ENCODE measurements around the gene COL6A5.
"Not testable (repeated sequence)": the region's sequence is repeated elsewhere in the genome, so short reads cannot be mapped to it uniquely, and the experiment has no call there.

COL6A5 gene, protein sequence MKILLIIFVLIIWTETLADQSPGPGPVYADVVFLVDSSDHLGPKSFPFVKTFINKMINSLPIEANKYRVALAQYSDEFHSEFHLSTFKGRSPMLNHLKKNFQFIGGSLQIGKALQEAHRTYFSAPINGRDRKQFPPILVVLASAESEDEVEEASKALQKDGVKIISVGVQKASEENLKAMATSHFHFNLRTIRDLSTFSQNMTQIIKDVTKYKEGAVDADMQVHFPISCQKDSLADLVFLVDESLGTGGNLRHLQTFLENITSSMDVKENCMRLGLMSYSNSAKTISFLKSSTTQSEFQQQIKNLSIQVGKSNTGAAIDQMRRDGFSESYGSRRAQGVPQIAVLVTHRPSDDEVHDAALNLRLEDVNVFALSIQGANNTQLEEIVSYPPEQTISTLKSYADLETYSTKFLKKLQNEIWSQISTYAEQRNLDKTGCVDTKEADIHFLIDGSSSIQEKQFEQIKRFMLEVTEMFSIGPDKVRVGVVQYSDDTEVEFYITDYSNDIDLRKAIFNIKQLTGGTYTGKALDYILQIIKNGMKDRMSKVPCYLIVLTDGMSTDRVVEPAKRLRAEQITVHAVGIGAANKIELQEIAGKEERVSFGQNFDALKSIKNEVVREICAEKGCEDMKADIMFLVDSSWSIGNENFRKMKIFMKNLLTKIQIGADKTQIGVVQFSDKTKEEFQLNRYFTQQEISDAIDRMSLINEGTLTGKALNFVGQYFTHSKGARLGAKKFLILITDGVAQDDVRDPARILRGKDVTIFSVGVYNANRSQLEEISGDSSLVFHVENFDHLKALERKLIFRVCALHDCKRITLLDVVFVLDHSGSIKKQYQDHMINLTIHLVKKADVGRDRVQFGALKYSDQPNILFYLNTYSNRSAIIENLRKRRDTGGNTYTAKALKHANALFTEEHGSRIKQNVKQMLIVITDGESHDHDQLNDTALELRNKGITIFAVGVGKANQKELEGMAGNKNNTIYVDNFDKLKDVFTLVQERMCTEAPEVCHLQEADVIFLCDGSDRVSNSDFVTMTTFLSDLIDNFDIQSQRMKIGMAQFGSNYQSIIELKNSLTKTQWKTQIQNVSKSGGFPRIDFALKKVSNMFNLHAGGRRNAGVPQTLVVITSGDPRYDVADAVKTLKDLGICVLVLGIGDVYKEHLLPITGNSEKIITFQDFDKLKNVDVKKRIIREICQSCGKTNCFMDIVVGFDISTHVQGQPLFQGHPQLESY (N-terminal part only)

DNA sequence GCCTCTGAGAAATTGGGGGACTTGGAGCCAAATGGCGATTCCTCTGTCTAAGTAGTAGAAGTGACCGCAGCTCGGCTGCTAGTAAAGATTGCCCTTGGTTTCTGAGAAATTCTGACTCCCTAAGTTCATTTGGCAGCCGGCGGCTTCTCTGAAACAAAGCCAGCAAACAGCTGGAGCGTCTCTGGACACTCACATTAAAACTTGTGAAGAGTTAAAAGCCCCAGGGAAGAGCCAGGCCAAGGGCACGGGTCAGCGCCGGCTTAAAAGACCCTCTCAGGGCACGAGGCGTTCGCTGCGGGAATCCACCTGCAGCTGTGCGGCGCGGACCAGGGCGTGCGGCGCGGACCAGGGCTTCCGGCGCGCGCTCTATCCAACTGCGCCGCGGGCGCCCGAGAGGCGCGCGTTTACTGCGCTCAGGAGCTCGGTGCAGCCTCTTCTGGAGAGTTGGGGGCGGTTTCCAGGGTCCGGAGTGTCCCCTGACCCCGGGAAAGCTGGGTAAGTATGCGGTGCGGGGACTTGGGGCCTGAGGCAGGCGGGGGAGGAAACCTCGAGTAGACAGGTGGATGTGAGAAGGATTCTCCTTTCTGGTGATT lies at the start of gene COL6A5:
Gene COL6A5, plus strand, starts transcription at position 186 of the 593 bp plus-strand sequence. CDS start 27,967 bp downstream, outside the sequence.
- no peak for DNase-seq (ENCODE audit: low read depth in 3 of 3, low spot score in 1 of 3)

DNA sequence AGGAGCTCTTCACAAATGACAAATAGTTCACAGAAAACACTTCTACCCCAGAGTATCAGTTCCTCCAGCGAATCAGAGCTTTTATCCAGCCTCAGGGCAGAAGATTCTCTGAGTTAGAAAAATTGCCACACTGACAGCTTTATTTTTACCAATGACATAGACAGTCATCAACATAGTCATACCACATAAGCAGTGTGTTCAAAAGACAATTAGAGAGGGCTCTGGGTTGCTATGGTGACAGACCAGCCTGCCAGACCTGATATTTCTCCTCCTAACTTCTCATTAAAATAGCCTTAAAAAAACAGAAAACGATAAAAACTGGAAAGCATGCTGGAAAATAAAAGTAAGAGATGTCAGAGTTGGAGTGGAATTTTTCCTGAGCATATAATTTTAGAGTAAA lies 45.9 kb upstream of the COL6A5 start:
- no peak for DNase-seq (ENCODE audit: low read depth in 3 of 3, low spot score in 1 of 3)

DNA sequence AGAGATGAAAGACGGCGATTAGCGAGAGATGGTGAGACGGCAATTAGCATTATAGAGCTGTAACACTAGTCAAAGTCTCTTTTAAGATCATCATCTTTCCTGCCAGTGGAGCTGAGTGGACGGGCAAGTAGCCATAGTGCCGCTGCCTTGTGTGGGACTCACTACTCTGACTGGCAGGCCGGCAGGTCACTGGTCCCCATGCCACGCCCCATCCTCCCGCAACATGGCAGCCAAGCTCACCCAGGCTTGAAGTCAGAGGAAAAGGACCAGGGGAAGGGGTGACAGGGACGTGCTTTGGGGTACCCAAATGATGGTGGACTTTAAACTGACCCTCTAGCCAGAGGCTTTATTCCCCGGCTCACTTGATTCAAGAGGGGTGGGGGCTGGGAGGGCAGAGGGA lies 44.6 kb upstream of the COL6A5 start:
- no peak for DNase-seq (ENCODE audit: low read depth in 3 of 3, low spot score in 1 of 3)

DNA sequence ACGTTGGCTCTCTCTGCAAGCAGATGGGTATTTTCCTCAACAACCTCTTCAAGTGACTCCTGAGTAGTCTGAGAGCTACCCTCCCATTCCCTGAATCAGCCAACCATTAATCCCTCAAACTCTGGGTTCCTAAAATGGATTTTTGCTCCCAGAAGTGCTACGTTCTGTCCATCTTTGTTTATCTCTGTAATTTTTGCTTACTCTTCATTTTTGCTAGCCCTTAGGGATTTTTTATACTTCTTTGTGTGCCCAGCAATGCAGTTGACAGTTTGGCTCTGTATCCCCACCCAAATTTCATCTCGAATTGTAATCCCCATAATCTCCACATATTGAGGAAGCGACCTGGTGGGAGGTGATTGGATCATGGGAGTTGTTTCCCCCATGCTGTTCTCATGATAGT lies 35.4 kb upstream of the COL6A5 start:
- no peak for DNase-seq (ENCODE audit: low read depth in 3 of 3, low spot score in 1 of 3)

DNA sequence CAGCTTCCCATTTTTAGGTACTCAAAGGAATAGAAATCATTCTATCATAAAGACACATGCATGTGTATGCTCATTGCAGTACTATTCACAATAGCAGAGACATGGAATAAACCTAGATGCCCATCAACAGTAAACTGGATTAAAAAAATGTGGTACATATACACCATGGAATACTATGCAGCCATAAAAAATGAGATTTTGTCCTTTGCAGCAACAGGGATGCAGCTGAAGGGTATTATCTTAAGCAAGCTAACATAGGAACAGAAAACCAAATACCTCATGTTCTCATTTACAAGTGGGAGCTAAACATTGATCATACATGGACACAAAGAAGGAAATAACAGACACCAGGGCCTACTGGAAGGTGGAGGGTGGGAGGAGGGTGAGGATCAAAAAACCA lies 33.1 kb upstream of the COL6A5 start:
- no peak for DNase-seq (ENCODE audit: low read depth in 3 of 3, low spot score in 1 of 3)

DNA sequence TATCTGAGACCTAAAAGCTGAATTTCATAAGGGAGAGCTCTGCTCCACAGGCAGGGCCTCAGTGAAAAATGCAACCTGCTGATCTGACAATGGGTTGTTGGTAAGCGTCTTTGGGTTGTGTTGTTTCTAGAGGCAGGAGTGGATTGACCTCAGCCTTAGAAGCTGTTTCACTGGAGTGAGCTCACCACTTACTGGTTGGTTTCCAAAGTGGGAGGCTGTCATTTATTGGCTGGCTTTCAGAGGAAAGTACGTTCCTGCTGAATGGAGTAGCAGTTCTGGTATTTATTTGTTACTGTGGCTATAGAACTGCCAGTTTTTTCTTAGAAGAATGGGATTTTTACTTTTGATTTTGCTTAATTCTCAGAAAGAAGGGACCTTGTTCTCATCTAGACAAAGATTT lies 29.3 kb upstream of the COL6A5 start:
- DNase-seq (ENCODE audit: low read depth in 3 of 3, low spot score in 1 of 3), result no peak

DNA sequence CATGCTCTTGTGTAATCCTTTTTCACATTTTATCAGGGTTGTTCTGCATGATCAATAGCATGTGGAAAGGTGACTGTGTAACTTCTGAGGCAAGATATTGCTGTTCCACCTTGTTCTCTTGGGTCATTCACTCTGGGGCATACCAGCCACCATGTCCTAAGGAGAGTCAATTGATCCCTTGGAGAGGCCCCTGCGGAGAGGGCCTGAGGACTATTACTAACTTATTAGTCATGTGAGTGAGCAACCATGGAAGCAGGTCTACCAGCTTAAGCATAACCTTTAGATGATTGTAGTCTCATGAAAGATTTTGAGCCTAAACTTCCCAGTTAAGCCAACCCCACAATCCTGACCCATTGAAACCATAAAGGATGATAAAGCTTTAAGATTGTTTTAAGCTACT lies 22.0 kb upstream of the COL6A5 start:
- DNase-seq (ENCODE audit: low read depth in 3 of 3, low spot score in 1 of 3), result no peak

DNA sequence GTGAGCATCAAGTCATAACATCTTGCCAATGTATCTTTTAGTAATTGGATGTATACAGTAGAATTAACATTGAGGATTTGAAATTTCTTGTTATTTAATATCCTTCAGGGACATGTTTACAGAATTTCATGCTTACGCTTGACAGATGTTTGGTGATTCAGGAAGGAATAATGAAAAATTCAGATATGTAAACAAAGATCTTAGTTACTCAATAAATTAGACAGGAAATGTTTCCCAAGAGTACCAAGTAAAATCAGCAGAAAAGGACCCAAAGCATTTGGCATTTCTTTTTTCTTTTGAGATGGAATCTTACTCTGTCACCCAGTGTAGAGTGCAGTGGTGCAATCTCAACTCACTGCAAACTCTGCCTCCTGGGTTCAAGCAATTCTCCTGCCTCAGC lies 4.7 kb upstream of the COL6A5 start:
- no peak for DNase-seq (ENCODE audit: low read depth in 3 of 3, low spot score in 1 of 3)

DNA sequence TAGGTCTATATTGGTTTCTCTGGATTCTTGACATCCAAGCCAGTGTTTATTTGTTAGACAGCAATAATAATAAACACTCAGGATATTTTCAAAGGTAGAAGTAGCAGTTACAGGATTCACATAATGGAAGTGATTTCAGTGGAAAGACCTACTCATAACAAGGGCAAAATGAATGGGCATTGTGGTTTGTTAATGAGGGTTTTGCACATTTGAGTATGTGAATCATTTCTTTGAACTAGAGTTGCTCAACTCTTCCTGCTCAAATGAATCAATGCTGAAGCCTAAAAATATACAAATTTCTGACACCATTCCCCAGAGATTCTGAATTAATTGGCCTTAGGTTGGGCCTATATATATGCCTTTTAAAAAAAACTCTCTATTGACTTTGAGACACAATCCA lies 4.1 kb upstream of the COL6A5 start:
- DNase-seq (ENCODE audit: low read depth in 3 of 3, low spot score in 1 of 3), result no peak

DNA sequence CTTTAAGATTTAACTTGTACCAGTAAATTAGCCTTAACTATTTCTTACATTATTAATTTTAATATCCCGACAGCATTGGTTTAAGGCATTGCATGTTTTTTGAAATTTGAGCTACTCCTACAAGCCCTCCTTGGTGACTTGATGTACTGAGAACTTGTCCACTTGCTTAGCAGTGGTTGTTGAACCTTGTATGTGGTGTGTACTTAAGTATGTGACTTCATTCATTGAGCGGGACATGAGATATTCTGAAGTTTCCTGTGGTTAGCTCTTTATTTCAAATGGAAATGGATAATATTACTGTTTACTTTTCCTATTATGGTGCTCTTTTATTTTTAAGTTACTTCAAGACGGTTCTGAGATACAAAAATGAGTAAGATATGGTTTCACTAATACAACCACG lies 3.6 kb upstream of the COL6A5 start:
- DNase-seq (ENCODE audit: low read depth in 3 of 3, low spot score in 1 of 3), result no peak

DNA sequence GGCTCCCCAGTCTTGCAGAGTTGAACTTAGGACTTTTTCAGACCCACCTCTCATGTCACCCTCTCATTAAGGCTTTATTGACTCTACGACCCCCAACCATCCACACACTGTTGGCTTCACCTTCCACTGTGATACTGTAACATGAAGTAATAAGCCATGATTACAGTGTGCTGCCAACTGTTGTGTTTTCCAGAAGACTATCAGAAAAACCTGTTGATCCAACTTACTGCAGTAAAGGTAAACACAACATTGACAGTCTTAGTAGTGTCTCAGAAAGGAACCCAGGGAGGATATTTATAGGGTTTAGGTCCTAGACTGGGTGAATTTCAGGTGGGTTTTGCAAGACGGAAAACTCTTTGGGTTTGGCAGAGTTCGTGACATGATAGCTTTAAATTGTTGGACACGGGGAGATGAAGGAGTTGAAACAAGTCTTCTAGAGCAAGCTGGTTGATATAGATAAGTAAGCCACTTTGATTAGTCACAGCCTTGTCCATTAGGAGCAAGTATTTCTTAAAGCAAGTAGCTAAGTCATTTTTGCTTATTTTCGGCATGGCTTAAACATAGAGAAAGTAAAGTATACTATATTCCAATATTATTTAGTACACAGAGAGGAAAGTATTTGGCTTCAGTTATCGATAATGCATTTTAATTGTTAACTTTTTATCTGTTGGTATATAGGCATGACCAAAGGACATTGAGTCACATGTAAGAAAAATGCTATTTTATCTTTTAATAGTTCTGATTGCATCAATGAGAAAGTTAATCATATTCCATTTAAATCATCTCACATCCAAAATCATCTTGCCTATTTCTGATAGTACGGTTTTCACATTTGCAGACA lies 2.4 kb upstream of the COL6A5 start:
- DNase-seq (ENCODE audit: low read depth in 3 of 3, low spot score in 1 of 3), result no peak

DNA sequence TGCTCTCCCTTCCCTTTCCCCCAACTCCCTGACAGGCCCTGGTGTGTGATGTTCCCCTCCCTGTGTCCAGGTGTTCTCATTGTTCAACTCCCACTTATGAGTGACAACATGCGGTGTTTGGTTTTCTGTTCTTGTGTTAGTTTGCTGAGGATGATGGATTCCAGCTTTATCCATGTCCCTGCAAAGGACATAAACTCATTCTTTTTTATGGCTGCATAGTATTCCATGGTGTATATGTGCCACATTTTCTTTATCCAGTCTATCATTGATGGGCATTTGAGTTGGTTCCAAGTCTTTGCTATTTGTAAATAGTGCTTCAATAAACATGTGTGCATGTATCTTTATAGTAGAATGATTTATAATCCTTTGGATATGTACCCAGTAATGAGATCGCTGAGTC lies 2.8 kb downstream of the COL6A5 start:
- not testable (repeated sequence) for DNase-seq (ENCODE audit: low read depth in 3 of 3, low spot score in 1 of 3)

DNA sequence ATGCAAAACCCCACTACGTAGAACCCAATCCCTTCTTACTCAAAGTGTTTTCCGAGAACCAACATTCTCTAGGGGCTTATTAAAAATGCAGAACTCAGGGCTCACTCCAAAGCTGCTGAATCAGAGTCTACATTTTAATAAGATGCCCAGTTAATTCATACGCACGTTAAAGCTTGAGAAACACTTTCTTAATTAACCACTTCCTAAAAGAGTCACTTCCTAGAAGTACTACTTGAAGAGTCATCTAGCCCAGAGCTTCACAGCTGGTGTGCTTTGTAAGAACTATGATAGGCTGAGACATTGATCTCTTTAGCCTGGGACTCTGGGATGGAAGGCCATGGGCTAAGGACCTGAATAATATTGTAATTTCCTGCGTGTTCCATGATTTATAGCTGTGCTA lies 9.0 kb downstream of the COL6A5 start:
- no peak for DNase-seq (ENCODE audit: low read depth in 3 of 3, low spot score in 1 of 3)

DNA sequence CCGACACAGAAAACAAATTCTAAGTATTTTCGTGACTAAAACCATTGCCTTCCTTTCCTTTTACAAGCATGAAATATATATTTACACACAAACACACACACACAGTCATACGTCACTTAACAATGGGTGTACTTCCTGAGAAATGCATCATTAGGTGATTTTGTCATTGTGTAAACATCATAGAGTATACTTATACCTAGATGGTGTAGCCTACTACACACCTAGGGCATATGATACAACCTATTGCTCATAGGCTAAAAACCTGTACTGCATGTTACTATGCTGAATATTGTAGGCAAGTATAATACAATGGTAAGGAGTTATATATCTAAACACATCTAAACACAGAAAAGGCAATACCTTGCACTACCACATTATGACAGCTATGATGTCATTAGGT lies 28.6 kb downstream of the COL6A5 start:
- no peak for DNase-seq (ENCODE audit: low read depth in 3 of 3, low spot score in 1 of 3)

DNA sequence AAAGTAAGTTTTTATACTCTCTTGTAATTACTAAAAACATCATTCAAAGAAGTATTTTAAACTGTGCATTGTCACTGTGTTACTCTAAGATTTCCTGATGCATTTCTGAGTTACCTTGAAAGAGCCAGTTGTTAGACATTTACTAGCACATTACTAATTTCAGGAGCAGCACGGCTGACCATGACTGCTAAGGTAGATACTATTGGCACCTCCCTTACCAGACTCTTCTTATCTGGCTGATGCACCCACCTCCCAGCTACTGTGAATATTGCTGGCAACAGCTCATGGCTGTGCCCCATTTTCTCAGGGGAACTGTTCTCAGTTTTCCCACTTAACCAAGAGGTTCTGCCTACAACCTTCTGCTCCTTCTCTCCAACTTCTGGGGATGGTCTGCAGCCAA lies 29.4 kb downstream of the COL6A5 start:
- DNase-seq (ENCODE audit: low read depth in 3 of 3, low spot score in 1 of 3), result no peak

DNA sequence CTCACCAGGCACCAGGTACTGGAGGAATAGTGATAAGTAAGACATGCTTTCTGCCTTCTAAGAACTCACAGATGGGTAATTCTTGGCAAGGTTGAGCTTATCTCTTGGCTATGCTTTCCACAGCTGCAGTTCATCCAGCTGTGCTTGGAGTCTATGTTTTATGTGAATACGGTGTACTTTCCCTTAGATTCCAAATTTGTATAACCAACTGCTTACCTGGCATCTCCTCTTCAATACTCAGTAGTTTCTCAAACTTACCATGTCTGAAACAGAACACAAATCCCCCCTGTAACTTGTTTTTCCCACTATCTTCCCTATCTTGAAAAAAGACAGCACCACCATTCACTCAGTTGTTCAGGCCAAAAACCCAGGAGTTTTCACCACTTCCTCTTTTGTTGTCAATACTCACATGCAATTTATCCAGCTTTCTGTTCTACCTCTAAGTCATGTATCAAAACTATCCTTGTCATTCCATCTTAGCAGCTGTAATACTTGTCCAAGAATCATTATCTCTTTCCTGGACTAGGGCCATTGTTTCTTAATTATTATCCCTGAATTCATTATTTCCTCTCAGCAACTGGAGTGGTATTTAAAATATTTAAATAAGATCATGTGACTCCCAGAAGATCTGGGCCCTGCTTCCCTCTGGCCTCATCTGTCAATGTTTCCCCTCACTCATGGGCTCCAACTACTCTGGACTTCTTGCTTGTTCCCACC lies 32.6 kb downstream of the COL6A5 start:
- DNase-seq (ENCODE audit: low read depth in 3 of 3, low spot score in 1 of 3), result no peak

DNA sequence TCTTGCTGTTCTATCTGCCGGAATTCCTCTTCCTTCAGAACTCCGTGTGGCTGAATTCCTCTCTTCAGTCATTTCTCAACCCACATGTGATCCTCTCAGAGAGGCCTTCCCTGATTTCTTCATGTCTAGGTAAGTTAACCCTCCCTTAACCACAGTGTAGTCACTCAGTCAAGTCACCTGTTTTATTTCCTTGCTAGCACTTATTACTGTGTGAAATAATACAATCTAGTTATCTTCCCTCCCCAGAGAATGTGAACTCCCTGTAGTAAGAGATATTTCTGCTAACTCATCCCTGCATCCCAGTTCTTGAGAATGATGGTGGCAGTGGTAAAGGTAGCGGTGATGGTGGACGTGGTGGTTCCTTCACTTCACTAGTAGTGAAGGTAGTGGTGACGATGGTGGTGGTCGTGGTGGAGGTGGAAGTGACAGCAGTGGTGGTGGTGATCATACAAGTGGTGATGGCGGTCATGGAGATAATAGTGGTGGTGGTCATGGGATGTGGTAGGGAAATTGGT lies 33.3 kb downstream of the COL6A5 start:
- DNase-seq (ENCODE audit: low read depth in 3 of 3, low spot score in 1 of 3), result no peak

DNA sequence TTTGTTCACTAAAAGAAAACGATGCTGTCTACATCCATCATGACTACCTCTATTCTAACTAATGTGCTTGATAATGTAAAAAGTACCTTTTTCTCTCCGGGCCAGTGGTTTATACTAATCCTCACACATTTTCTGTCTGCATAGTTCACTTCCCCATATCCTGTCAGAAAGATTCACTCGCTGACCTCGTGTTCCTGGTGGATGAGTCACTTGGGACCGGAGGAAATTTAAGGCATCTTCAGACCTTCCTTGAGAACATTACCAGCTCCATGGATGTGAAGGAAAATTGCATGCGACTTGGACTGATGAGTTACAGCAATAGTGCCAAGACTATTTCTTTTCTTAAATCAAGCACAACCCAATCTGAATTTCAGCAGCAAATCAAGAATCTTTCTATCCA lies 33.8 kb downstream of the COL6A5 start:
- no peak for DNase-seq (ENCODE audit: low read depth in 3 of 3, low spot score in 1 of 3)

DNA sequence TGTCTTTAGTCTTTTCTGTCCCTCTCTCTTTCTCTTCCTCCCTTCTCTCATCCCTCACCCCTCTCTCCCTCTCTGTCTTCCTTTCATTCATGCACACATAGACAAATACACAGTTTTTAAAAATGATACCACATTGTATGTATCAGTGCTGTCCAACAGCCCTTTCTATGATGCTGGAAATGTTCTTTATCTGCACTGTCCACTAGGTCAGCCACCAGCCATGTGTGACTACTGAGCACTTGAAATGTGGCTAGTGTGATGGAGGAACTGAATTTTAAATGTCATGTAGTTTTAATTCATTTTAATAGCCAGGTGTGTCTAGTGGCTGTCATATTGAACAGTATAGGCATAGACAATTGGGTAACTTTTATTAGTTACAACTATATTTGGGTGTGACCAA lies 34.9 kb downstream of the COL6A5 start:
- DNase-seq (ENCODE audit: low read depth in 3 of 3, low spot score in 1 of 3), result no peak

DNA sequence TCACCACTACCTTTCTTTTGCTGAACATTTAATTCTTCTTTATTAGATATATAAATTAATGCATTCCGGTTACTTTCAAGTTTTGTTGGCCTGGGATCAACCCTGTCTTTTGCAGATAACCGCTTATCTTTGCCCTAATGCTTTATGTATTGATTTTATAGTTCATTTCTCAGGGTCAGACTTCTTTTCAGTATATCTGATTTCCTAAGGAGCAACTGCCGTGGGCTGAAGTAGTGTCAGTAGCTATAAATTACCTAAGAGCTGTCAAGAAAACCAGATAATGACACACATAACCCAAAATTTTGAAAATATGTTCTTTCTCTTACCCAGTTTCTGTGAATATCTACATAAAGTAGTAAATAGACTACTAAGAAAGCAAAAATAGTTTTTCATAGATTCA lies 38.0 kb downstream of the COL6A5 start:
- no peak for DNase-seq (ENCODE audit: low read depth in 3 of 3, low spot score in 1 of 3)

Data from stimulated activated CD4-positive, alpha-beta T cell treated with anti-CD3 and anti-CD28 coated beads, TNF-alpha, amount 100 ng/mL, for 1 hour (primary cell).